ENCODE measurements around the gene RSRC1.
"Not testable (repeated sequence)": the region's sequence is repeated elsewhere in the genome, so short reads cannot be mapped to it uniquely, and the experiment has no call there.

RSRC1 gene

DNA sequence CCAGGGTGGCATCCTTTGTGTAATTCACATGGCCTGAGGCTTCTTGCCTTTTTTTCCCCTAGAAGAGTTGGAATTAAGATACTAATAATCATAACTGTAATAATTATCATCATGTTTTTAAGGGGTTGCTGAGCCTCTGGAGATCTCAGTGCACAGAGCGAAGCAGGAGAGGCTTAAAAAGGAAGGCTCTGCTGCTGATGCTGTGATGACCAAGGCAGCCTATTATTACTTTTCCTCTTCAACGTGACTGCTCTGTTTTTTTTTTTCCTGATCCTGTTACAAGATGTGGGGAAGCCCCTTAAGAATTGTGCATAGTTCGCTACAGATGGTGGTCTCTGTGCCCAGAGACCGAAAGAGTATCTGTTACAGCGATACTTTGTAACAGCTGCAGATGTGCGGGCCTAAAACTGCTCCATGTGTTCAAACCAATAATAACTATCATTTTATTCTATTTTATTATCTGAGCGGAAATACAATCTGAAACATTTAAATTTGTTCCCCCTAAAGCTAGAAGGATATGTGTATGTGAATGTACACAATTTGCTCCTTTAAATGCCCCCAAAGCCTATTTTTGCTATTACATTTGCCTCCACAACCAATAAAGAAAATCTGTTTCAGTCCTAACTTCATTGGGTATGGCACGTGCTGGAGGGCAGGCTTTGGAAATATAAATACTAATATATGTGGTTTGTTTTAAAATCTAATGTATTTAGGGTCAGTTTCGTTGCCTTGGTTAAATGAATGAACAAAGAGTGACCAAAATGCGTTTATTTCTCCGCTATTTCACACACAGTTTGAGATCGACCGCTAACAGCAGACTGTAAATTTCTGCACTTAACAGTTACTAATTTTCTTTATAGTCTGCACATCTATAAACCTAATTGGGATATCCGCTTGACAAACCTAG is 8.3 kb upstream of the RSRC1 start:
- DNase-seq, result peak; percentile 39

- peak; percentile 29 for DNase-seq
Observed at GRCh38 chr3:158102242-158103080, 7.4 kb upstream of the RSRC1 start.

- no peak for DNase-seq
Observed at GRCh38 chr3:158103081-158103886, 6.6 kb upstream of the RSRC1 start.

DNA sequence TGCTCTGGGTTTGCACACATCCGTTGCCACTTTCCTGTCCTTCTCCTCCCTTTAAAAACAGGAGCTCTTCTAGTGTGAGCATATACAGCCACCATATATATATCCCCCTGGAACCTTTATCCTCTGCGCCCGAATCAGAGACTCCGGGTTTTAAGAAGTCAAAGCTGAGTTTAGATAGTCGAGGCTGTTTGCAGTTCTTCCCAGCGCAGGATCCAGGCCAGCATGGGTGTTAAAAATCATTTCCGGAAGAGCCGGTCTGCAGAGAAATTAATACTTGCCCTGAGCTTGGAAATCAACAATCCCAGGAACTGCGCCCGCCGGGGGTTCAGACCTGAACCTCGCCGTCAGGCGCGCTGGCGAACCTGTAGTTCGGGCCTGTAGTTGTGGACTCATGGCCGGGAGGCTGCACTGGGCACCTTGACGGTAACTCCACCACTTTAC is 6.0 kb upstream of the RSRC1 start:
- DNase-seq, result no peak

- DNase-seq, result no peak
Observed at GRCh38 chr3:158104431-158104921, 5.4 kb upstream of the RSRC1 start.

DNA sequence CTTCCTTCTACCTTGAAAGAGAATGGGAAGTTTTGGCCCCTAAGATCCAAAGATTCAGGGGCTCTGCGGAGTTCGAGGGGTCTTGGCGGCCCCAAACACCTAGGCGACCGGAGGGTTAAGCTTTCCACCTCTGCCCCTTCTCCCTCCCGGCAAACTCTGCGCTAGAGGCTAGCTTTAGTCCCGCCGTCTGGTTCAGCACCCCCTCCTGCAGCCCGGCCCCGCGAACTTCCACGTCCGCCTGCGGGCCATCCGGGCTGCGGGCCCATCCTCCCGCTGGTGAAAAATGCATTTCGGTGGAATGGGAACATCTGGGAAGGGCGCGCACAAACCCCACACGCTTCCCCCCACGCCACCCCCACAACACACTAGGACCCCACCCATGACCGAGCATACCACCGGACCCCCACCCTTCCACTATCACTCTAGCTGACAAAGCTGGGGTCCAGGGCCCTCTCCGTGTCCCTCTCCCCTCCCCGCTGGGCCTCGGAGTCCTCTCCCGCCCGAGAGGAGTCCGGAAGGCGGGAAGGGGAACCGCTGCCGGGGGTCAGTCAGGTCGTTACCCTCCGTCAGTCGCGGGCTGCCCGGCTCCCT is 4.7 kb upstream of the RSRC1 start:
- no peak for DNase-seq

DNA sequence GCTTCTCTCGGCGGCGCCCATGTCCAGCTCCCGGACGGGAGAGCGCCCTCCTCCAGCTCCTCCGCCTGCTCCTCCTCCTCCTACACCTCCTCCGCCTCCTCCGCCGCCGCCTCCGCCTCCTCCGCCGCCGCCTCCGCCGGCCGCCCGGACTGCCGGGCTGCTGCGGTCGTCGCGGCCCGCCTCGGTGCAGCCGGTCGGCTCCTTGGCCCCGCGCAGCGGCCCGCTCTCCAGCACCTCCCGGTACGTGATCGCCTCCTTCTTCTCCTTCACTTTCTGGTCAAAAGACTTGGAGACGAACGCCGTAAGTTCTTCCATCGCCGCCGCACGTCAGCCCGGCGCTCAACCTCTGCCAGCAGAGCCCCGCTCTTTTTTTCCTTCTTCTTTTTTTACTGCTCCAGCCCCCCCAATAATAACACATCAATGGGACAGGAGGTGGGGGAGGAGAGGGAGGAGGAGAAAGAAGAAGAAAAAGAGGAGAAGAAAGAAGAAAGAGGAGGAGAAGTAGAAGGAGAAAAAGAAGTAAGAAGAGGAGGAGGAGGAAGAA is 4.1 kb upstream of the RSRC1 start:
- no peak for DNase-seq

GRCh38 chr3:158106766-158107471 is 3.0 kb upstream of the RSRC1 start:
- no peak for DNase-seq

DNA sequence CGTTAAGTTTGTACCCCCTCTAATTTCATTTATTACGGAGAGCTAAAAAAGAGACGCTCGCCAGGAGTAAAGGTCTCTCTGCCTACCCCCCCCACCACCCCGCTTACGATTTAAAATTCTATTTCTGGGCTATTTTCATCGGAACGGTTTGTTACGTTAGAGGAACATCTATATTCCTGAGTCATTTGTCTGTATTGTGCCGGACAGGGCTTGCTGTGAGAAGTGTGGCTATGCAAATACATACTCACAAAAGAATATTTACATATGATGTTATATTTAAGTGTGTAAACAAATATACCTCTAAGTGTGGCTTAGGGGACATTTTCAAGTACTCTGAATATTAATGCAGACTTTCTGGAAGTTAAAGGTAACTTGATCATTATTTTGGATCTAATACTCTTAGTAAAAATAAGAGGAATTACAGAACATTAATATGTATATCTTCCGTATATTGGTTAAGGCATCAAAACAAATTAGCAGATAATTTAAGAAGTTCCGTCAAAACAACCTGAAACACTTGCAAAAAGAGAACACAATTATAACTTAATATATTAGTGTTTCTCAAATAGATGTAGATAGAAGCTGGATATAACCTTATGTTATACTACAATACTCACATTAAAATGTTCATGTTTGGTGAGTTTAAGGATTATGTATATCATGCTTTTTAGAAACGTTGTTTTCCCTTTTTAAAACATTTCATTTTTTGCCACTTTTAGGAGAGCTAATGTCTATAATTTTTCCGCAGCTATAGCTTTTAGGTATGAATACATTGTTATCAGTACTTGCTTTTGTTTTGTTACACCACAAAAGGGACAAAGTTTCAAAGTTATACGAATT is 2.1 kb upstream of the RSRC1 start:
- no peak for DNase-seq

DNA sequence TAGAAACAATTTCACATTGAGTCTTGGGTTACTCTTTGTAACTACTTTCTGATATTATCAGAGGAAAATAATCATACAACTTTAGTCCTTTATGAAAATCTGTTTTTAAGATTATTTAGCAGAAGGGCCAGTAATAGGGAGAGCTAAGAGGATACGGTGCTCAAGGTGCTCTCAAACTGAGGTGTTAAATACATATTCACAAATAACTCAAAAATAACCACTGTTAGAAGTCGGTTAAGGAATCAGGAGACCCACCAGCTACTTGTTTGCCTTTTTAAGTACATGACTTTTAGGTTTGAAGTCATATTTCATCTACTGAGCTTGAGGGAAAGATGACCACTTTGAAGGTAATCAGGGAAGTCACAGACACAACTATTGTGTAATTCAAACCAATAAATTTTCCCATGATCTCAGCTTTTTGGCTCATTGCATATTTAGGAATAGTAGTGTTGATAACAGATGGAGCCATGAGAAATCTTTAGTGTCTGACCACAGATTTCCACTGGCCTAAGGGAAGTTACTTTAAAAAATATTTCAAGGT is 1.4 kb upstream of the RSRC1 start:
- no peak for DNase-seq

GRCh38 chr3:158109295-158109803 is 540 bp upstream of the RSRC1 start:
- no peak for DNase-seq

GRCh38 chr3:158110658-158111018 is 749 bp downstream of the RSRC1 start:
- no peak for DNase-seq

DNA sequence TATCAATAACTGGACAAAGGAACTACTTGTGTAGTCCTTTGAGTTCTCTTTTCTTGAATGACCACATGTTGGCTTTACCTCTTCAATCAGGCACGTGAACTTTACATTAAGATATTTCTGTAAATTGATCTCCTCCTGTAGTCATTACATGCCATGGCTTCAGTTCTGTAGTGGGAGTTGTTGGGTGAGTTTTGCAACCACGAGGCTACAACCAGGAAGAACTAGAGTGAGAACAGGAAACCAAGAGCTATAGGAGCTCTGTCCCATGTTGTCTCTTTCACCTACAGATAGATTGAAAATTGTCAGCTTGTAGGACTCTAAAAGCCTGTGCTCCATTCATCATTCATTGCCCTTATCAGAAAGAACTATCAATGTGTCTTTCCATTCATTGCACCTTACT is 2.0 kb downstream of the RSRC1 start:
- no peak for DNase-seq

DNA sequence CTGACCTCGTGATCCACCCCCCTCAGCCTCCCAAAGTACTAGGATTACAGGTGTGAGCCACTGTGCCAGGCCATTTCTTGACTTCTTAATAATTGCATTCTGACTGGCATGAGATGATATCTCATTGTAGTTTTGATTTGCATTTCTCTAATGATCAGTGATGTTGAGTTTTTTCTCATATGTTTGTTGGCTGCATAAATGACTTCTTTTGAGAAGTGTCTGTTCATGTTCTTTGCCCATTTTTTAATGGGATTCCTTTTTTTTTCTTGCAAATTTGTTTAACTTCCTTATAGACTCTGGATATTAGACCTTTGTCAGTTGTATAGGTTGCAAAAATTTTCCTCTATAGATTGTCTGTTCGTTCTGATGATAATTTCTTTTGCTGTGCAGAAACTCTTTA is 3.7 kb downstream of the RSRC1 start:
- not testable (repeated sequence) for DNase-seq

- no peak for DNase-seq
Observed at GRCh38 chr3:158120330-158120729, 10.4 kb downstream of the RSRC1 start.

DNA sequence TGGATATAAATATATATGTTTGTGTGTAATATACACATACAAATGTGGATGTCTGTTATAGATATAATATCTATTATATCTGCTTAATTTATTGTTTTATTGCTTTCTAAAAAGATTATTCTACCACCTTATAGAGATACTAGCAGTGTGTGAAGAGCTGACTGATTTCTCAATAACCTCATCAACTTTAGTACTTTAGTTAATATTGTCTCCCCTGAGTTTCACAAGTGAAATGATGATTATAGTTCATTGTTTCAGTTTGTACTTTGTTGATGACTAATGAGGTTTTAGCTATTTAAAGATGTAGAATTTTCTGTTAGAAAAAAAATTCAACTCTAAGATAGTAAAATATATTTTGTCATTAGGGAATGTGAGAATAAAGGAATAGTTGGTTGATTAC is 11.4 kb downstream of the RSRC1 start:
- no peak for DNase-seq

DNA sequence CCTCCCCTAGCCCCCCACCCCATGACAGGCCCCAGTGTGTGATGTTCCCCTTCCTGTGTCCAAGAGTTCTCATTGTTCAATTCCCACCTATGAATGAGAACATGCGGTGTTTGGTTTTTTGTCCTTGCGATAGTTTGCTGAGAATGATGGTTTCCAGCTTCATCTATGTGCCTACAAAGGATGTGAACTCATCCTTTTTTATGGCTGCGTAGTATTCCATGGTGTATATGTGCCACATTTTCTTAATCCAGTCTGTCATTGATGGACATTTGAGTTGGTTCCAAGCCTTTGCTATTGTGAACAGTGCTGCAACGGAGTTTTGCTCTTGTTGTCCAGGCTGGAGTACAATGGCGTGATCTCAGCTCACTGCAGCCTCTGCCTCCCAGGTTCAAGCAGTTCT is 12.8 kb downstream of the RSRC1 start:
- not testable (repeated sequence) for DNase-seq

DNA sequence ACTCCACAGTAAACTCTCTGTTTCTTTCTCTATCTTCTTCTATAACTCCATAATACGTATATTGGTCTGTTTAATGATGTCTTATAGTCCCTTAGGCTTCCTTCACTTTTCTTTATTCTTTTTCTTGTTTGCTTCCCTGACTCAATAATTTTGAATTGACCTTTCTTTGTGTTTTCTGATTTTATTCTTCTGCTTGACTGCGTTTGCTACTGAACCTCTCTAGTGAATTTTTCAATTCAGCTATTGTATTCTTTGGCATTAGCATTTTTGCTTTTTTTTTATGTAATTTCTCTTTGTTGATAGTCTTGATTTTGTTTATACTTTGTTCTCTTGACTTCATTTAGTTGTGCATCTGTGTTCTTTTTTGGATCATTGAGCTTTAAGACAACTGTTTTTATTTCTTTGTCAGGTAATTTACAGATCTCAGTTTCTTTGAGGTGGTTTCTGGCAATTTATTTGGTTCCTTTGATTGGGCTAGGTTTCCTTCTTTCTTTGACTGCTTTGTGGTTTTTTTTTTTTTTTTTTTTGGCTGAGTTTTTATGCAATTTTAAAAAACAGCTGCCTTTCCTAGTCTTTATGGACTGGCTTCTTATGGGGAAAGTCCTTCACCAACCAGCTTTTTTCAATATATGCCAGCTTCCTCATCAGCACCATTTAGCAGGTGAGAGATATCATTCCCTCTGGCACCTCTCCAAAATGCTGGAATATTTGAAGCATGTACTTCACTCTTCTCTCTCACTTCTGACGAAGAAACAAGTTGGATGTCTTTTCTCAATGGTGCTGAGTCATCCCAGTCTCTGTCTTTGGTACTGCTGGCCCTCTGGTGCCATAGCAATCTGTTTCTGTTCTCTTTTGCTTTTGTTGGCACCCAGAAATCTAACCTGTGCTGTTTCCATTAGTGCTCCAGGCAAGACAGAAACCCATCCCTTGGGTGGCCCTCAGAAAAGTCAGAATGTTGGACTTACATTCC is 17.6 kb downstream of the RSRC1 start:
- DNase-seq, result no peak

DNA sequence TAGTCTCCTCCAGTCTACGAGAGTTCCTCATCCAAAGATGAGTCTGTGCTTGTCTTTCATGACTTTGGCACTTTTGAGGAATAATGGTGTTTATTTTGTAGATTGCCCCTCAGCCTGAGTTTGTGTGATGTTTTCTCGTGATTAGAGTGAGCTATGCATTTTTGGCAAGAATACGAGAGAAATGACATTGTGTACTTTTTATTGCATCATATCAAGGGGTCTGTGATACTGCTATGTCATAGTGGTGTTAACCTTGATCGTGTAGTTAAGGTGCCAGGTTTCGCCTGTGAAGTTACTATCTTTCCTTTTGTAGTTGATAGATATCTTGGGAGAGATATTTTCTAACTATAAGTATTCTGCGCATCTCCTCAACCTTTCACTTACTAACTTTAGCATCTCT is 18.9 kb downstream of the RSRC1 start:
- DNase-seq, result no peak

All from NCI-H524 treated with DMSO at 0.1 percent for 48 hours (cell line).